KMS-11 (cell line): ENCODE measurements around the gene FA2H.
"Not testable (repeated sequence)": the region's sequence is repeated elsewhere in the genome, so short reads cannot be mapped to it uniquely, and the experiment has no call there.

Source experiments
- H2AFZ ChIP-seq: fragments of 200-600 bp; sonication (generic); 2 replicates; pipeline ENCODE4 v1.6.1; 2016; ENCODE audit warnings: antibody characterized with exemption, mixed run types, low read depth
- H3K27ac ChIP-seq: fragments of 200-600 bp; sonication (generic); 2 replicates; pipeline ENCODE4 v1.6.1; 2016; ENCODE audit warnings: mild to moderate bottlenecking, mixed run types
- H3K27me3 ChIP-seq: fragments of 200-600 bp; sonication (generic); 2 replicates; pipeline ENCODE4 v1.6.1; 2017; ENCODE audit warnings: mild to moderate bottlenecking, low read depth, mixed run types, moderate library complexity; ENCODE audit not compliant: insufficient read depth
- H3K36me3 ChIP-seq: fragments of 200-600 bp; sonication (generic); 2 replicates; pipeline ENCODE4 v1.6.1; 2017; ENCODE audit warnings: mild to moderate bottlenecking, mixed run types; ENCODE audit not compliant: insufficient read depth
- H3K4me1 ChIP-seq: fragments of 200-600 bp; sonication (generic); 2 replicates; pipeline ENCODE4 v1.6.1; 2016; ENCODE audit warnings: mild to moderate bottlenecking, low read depth, mixed run types; ENCODE audit not compliant: poor library complexity, severe bottlenecking
- H3K4me2 ChIP-seq: fragments of 200-600 bp; sonication (generic); 2 replicates; pipeline ENCODE4 v1.7.0; 2016; ENCODE audit warnings: mild to moderate bottlenecking, mixed run types
- H3K4me3 ChIP-seq: fragments of 200-600 bp; sonication (generic); IDR thresholded peaks from 2 replicates; pipeline ENCODE4 v1.6.1; 2017; ENCODE audit warnings: low read depth, low read length, mixed read lengths; ENCODE audit not compliant: insufficient read depth
- H3K79me2 ChIP-seq: fragments of 200-600 bp; sonication (generic); 2 replicates; pipeline ENCODE4 v1.6.1; 2016; ENCODE audit warnings: low read depth, mixed run types; ENCODE audit not compliant: insufficient read depth
- H3K9ac ChIP-seq: fragments of 200-600 bp; sonication (generic); 2 replicates; pipeline ENCODE4 v1.6.1; 2016; ENCODE audit warnings: mild to moderate bottlenecking, mixed run types
- H4K20me1 ChIP-seq: fragments of 200-600 bp; sonication (generic); 2 replicates; pipeline ENCODE4 v1.6.1; 2016; ENCODE audit warnings: mild to moderate bottlenecking, mixed run types; ENCODE audit not compliant: insufficient read depth
- TF ChIP-seq, protein P1 (sequence below): fragments of 200-600 bp; sonication (generic); conservative IDR thresholded peaks from 2 replicates; pipeline ENCODE4 v1.6.1; 2017; ENCODE audit warnings: low read depth, mild to moderate bottlenecking, antibody characterized with exemption, low read length, moderate library complexity, mixed read lengths

FA2H gene, protein sequence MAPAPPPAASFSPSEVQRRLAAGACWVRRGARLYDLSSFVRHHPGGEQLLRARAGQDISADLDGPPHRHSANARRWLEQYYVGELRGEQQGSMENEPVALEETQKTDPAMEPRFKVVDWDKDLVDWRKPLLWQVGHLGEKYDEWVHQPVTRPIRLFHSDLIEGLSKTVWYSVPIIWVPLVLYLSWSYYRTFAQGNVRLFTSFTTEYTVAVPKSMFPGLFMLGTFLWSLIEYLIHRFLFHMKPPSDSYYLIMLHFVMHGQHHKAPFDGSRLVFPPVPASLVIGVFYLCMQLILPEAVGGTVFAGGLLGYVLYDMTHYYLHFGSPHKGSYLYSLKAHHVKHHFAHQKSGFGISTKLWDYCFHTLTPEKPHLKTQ

DNA sequence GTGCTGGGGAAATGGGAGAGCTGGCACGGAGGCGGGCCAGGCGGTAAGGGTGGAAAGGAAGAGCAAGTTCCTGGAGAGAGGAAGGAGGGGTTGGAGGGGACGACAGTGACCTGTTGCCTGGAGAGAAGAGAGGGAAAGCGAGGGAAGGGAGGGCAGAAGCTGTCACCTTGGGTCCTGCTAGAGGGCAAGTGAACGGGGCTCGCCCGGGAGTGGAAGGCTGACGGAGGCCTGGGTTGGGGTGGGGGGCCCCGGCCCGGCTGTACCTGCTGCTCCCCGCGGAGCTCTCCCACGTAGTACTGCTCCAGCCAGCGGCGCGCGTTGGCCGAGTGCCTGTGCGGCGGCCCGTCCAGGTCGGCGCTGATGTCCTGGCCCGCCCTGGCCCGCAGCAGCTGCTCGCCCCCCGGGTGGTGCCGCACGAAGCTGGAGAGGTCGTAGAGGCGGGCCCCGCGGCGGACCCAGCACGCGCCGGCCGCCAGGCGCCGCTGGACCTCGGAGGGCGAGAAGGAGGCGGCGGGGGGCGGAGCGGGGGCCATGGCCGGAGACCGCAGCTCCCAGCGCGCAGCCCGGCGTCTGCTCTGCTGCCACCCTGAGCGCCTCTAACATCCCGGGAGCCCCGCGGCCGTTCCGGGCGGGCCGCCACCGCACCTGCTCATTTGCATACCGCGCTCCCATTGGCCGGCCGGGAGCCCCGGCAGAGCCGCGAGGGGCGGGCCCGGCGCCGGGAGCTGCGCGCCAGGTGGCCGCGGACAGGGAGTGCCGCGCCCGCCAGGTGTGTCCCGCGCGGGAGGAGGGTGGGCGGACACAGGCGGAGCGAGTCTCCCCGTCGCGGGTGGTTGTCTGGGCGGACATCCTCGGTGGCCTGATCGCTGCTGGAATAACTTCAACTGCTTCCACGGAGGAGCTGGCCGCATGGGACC is at the start of gene FA2H:
TSS of gene FA2H (minus strand) at position 598 of the 917 bp plus-strand sequence. CDS start at position 533, 65 bp downstream.
- TF ChIP-seq, protein P1, sequence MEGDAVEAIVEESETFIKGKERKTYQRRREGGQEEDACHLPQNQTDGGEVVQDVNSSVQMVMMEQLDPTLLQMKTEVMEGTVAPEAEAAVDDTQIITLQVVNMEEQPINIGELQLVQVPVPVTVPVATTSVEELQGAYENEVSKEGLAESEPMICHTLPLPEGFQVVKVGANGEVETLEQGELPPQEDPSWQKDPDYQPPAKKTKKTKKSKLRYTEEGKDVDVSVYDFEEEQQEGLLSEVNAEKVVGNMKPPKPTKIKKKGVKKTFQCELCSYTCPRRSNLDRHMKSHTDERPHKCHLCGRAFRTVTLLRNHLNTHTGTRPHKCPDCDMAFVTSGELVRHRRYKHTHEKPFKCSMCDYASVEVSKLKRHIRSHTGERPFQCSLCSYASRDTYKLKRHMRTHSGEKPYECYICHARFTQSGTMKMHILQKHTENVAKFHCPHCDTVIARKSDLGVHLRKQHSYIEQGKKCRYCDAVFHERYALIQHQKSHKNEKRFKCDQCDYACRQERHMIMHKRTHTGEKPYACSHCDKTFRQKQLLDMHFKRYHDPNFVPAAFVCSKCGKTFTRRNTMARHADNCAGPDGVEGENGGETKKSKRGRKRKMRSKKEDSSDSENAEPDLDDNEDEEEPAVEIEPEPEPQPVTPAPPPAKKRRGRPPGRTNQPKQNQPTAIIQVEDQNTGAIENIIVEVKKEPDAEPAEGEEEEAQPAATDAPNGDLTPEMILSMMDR, result no peak
- Histone ChIP-seq H3K79me2 (no peaks in the 10 kb centered on the region), H4K20me1 (no peaks in the 10 kb centered on the region), H3K27me3 (0 out of 2 replicates have a peak, but pooled peaks cover 3% of the 10 kb centered on the region), H2AFZ (peak within 1 kb of the TSS; percentile 56), H3K36me3 (no peaks in the 10 kb centered on the region), H3K4me1 (peaks cover 5% of the 10 kb centered on the region), H3K9ac (no peak within 1 kb of the TSS), H3K4me3 (no peak within 1 kb of the TSS), H3K4me2 (peak within 1 kb of the TSS; percentile 71), H3K27ac (no peak within 1 kb of the TSS)

DNA sequence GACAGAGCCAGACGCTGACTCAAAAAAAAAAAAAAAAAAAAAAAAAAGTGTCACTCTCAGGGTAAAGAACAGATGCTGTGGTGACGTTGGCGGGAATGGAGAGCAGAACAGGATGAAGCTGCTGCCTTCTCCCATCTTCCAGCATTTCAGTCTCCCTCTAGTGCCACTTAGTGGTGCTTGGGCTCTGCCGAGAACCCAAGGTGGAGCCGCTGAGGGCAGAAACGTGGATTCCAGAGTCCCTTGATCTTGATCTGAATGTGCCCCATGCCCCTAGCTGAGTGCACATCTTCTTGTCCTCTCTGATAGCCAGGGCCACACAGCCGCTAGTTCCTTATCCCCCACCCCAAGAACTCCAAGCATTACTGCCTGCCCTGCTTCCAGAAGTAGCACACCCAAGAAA is 43.2 kb upstream of the FA2H start:
- Histone ChIP-seq H4K20me1 (no peaks in the 10 kb centered on the region), H3K4me2 (no peak overlapping the region), H2AFZ (no peak overlapping the region), H3K36me3 (no peaks in the 10 kb centered on the region), H3K79me2 (no peaks in the 10 kb centered on the region), H3K27ac (no peak overlapping the region), H3K4me1 (no peaks in the 10 kb centered on the region), H3K9ac (no peak overlapping the region), H3K27me3 (no peaks in the 10 kb centered on the region), H3K4me3 (no peak overlapping the region)
- TF ChIP-seq, protein P1, result no peak

DNA sequence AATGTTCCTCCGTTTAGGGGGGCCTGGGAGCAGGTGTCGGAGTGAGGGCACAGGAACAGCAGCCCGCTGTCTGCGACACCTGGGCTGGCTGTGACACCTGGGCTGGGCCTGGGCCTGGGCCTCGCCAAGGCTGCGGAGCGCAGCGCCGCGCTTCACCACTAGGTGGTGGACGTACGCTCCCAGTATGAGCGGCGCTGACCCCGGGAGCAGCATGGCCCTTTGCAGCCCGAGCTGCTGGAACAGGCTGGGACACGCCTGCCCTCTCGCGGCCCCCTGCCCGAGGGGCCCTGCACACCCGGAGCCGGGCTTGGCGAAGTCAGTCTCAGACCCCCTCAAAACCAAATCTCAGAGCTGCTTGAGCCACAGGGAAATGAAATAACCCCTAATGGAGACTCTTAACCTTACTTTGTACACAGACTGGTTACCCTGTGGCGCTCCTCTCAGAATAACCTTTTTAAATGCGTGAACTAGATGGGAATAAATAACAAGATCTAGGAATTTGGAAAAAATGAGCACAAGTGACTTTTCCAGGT is 38.6 kb upstream of the FA2H start:
- Histone ChIP-seq H3K27ac (no peak overlapping the region), H2AFZ (peak overlapping the region; percentile 91), H3K4me1 (no peaks in the 10 kb centered on the region), H3K79me2 (no peaks in the 10 kb centered on the region), H4K20me1 (no peaks in the 10 kb centered on the region), H3K4me3 (no peak overlapping the region), H3K4me2 (peak overlapping the region; percentile 50; the same call in 1 of the 2 replicates), H3K27me3 (no peaks in the 10 kb centered on the region), H3K9ac (no peak overlapping the region), H3K36me3 (no peaks in the 10 kb centered on the region)
- TF ChIP-seq, protein P1, result peak; percentile 90

DNA sequence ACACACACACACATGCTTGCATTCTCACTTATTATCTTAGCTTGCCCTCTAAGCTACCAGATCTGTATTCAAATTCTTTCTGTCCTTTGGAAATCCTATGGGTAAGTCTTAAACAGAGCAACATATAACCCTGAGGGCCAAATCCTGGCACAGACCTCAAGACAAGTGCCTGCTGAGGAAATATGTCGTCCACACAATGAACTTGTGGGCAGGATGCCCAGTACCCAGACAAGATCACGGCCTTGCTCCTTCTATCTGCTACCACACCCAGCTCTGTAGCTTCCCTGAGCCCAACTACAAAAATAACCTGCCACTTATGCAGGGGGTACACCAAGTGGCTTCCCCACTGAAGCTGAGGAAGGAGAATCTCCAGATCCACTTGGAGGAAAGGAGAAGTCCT is 37.3 kb upstream of the FA2H start:
- Histone ChIP-seq H4K20me1 (no peaks in the 10 kb centered on the region), H3K27ac (no peak overlapping the region), H3K4me3 (no peak overlapping the region), H3K4me2 (no peak overlapping the region), H3K27me3 (no peaks in the 10 kb centered on the region), H3K79me2 (no peaks in the 10 kb centered on the region), H3K36me3 (no peaks in the 10 kb centered on the region), H3K9ac (no peak overlapping the region), H3K4me1 (no peaks in the 10 kb centered on the region), H2AFZ (no peak overlapping the region)
- TF ChIP-seq, protein P1, result no peak

DNA sequence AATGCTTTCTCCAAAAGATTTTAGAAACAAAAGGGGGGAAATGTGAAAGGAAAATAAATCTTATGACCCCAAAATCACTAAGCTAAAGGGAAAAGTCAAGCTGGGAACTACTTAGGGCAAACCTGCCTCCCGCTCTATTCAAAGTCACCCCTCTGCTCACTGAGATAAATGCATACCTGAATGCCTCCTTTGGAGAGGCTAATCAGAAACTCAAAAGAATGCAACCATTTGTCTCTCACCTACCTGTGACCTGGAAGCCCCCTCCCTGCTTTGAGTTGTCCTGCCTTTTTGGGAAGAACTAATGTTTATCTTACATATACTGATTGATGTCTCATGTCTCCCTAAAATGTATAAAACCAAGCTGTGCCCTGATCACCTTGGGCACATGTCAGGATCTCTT is 36.6 kb upstream of the FA2H start:
- not testable (repeated sequence) for H3K4me2 ChIP-seq, H3K36me3 ChIP-seq, H3K9ac ChIP-seq, H3K27me3 ChIP-seq, H3K4me3 ChIP-seq, H3K27ac ChIP-seq, H3K79me2 ChIP-seq, H2AFZ ChIP-seq, H4K20me1 ChIP-seq, H3K4me1 ChIP-seq
